Stimulated activated CD4-positive, alpha-beta T cell treated with anti-CD3 and anti-CD28 coated beads, Interleukin-15, amount 100 ng/mL, for 1 hour (primary cell): ENCODE measurements around the gene STYXL1.
"Not testable (repeated sequence)": the region's sequence is repeated elsewhere in the genome, so short reads cannot be mapped to it uniquely, and the experiment has no call there.

Source experiments
- DNase-seq, 2 donors: peaks; one replicate each; pipeline ENCODE4 v3.0.0-alpha.2; 2020; ENCODE audit warnings: low read depth in 1 of 2, low spot score in 1 of 2

Gene STYXL1

DNA sequence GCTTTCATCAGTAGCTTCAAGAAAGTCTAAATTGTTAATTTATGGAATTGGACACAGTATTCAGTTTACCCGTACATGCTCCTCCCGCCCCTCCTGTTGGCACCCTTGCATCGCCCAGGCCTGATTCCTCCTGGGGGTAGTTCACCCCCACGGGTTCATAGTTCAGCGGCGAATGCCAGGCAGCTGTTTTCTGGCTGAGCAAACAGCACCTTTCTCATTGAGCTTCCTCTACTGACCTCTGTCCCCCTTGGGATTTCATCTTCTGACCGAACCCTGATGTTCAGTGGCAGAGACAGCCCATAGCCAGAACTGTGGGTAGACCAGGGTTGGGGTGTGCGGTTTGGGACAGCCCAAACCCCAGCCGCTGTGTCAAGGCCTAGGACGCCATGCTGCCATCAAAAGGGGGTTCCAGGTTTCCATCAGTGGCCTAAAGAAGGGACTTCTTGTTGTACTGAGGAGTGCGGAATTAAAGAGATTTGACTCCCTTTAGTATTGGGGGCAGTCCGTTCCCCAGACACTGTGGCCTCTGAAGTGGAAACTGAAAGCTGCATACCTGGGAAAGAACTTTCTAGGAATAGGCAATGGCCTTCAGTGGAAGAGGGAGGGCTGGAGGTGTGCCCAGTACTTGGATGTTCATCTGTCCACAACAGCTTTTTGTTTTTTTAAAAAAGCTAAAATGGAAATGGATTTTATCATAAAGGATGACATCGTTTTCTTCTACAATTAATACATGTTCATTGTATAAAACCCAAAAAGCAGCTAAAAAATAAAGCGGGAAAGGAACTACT lies 19.1 kb upstream of the STYXL1 start:
- DNase-seq = no peak

- DNase-seq = no peak
Observed at GRCh38 chr7:76065016-76065612, 17.3 kb upstream of the STYXL1 start.

DNA sequence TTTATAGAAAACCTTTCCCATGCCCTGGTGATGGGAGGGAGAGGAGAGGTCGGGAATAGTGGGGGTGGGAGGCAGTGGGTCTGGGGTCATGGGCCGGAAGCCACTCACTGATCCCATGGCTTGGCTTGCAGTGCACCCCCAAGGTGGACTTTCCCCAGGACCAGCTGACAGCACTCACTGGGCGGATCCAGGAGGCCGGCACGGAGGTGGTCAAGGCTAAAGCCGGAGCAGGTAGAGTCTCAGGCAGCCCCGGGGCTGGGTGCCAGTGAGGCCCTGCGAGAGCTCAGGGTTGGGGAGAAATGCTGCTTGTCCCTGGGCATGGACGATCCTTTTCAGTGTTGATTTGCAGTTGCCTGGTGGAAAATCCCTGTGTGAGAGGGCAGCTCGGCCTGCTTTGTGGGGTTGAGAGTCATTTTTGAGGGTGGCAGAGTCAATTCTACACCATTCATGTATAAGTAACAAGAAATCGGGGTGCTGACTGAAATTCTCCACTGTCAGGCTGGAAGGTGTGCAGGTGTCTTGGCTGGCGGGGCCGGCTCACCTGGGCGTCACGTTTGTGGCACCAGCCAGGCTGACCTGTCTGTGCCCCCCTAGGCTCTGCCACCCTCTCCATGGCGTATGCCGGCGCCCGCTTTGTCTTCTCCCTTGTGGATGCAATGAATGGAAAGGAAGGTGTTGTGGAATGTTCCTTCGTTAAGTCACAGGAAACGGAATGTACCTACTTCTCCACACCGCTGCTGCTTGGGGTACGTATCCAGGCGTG lies 16.6 kb upstream of the STYXL1 start:
- no peak for DNase-seq

DNA sequence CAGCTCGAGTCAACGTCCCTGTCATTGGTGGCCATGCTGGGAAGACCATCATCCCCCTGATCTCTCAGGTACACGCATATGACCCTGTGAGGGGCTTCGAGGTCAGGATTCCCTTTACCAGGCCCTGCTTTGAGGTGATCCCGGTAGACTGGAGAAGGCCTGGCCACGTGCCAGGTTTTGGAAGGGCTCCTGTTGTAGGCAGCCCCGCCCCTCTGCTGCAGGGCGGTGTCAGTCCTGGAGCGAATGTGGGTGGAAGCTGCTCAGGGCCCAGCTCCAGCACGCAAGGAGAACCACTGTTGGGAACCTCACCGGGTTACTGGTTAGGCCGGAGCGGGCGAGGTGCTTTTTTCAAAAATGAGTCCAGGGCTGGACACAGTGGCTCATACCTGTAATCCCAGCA lies 15.7 kb upstream of the STYXL1 start:
- no peak for DNase-seq

DNA sequence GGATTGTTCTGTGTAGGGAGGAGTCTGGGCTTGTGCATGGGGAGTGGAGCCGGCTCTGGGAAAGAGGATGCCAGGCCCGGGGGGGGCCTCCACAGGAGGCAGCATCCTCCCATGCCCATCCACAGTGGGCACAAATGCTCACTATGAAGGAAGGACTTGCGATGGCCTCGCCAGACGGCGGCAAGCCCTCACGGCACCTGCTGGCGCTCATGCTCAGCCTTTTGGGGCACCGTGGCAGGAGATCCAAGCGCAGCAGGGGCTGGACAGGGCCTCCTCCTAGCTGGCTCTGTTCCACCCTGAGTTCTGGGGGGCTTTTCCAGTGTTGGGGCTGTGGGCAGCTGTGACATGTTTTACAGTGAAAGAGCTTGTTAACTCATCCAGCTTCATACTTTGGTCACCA lies 15.3 kb upstream of the STYXL1 start:
- no peak for DNase-seq

DNA sequence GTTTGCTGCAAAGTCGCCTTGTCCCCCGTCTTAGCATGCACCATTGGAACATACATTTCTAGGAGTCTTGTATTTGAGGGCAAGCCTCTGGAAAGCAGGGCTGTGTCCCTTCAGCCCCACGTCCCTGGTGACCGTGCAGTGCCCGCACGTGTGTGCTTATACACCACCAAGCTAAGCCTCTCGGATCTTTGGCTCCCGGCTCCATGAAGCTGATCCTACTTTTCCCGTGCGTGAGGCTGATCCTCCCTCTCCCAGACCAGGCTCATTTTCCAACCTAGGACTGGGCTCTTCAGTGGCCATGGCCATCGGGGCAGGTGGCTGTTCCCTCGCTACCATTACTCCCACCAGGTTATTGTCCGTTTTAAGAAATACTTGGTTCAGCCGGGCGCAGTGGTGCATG lies 14.5 kb upstream of the STYXL1 start:
- no peak for DNase-seq

DNA sequence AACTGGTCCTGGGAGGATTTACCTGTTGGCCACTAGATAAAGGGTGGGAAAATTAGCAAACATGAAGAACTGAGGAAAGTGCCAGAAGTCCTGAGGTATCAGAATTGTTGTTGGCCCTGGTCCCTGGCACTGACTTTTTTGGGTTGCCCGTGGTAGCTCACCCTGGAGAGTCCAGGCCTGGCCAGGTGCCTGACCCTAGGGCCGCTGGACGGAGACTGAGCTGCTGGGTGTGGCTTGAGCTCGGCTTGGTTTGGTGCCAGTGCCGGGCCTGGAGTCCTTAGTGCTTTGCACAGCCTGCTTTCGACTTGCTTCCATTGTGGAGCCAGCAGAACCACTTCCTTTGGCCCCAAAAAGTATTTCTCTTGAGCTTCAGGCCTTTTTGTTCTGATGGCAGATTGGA lies 13.0 kb upstream of the STYXL1 start:
- DNase-seq = no peak

GRCh38 chr7:76058745-76059144 lies 10.9 kb upstream of the STYXL1 start:
- not testable (repeated sequence) for DNase-seq

DNA sequence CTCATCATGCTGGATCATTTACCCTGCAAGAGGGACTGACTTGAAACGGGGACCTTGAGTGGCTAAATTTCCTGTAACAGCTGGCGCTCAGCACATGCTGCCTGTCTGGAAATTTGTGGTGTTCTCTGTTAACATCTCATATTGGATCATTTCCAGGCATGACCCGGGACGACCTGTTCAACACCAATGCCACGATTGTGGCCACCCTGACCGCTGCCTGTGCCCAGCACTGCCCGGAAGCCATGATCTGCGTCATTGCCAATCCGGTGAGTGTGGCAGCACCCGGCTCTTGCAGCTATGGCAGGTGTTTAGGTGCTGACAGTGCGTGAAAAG lies 10.0 kb upstream of the STYXL1 start:
- DNase-seq = no peak

GRCh38 chr7:76057103-76057812 lies 9.5 kb upstream of the STYXL1 start:
- DNase-seq = no peak

DNA sequence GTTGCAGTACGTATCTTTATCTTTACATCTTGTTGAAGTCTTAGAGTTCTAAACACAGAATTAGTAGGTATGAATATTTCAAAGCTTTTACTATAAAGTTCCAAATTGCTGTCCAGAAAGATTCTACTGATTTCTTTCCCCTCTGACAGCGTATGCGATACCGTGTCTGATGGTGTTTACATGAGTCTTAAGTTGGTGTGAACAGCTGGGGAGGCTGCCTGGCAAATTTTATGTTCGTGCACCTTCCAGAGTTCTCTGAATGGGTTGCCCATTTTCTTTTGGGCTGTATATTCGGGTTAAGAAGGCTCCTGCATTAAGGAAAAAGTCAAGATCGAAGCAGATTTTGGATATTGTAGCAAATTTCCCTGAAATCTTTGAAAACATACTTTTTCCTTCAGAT lies 8.4 kb upstream of the STYXL1 start:
- no peak for DNase-seq

DNA sequence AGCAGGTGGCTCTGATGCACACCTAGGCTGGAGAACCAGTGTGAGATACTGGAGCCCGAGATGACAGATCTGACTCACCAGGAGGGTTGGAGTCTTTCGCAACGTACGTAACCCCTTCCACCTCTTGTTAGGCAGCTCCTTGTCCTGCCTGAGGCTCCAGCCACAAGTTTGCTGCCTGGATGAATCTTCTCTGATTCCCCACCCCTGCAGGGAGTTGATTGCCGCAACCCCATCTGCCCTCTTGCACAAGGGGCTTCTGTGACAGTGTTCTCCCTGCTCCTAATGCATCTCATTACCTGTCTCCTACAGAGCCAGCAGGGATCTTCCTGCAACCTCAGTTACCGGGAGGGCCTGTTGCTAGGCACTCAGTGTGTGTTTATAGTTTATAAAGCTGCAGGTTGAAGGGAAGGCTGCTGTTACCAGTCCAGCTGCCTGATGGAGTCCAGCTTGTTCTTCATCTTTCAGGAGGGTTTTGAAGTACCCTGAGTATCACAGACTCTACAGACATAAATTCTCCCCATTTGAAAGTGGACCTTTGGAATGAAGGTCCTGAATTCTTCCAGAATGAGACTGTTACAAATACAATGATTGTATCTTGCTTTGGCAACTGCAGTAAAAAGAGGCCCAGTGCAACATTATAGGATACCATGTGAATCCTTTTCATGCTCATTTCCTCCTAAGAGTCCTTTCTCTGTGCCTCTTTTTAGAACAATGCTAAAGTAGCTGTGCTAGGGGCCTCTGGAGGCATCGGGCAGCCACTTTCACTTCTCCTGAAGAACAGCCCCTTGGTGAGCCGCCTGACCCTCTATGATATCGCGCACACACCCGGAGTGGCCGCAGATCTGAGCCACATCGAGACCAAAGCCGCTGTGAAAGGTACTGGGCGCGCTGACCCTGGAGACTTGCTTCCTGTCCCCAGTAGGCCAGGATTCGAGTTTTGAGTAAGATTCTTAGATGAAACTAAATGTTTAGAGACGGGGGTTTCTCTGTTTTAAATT lies 6.6 kb upstream of the STYXL1 start:
- no peak for DNase-seq

GRCh38 chr7:76053461-76053860 lies 5.7 kb upstream of the STYXL1 start:
- DNase-seq = no peak

- DNase-seq = not testable (repeated sequence)
Observed at GRCh38 chr7:76052681-76053080, 4.9 kb upstream of the STYXL1 start.

DNA sequence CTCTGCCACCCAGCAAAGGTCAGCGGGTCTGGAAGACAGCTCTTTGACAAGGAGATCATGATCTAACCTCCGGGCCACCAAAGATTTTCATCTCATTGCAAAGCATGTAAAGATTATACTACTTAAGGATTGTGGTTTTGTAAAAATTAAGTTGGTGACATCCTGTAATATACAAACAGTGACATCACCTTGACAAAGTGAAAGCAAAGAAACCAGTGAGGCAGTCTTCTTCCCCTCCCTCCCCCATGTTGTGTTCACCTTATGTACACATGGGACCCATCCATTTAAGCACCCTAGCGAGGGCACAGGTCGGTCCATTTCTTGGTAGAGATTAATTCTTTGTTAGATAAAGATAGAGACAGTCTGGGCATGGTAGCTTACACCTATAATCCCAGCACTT lies 4.0 kb upstream of the STYXL1 start:
- no peak for DNase-seq

DNA sequence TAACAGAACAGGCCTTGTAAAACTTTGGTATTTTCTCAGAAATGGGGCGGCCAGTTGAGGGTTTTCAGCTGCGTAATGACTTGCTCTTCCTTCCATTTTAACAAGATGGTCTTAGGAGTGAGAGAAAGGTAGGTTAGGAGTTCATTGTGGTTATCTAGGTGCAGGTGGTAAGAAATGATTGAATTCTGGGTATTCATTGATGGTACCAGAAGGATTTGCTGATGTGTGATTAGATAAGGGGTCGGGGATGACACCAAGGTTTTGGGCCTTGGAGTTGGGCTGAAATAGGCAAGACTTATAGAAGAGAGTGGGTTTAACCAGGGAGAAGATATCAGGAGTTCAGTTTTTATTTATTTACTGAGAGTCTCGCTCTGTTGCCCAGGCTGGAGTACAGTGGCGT lies 2.7 kb upstream of the STYXL1 start:
- DNase-seq = no peak

DNA sequence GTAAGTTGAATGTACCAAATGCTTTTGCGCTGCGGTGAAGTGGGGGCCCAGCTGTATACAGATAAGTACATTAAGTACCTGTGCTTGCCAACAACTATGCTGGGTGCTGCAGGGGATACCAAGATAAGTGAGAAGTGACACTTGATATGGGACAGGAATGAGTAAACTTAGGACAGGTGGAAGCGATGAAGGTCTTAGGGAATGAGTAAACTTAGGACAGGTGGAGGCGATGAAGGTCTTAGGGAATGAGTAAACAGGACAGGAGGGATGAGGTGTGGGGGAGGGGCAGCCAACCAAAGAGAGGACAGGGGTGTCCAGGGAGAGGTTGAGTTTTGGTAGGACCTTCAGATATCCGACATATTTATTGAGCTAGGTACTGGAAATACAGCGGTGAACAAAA lies 1.5 kb upstream of the STYXL1 start:
- DNase-seq = no peak

GRCh38 chr7:76048668-76048988 lies 828 bp upstream of the STYXL1 start:
- no peak for DNase-seq

- no peak for DNase-seq
Observed at GRCh38 chr7:76047305-76047810, 442 bp downstream of the STYXL1 start.

DNA sequence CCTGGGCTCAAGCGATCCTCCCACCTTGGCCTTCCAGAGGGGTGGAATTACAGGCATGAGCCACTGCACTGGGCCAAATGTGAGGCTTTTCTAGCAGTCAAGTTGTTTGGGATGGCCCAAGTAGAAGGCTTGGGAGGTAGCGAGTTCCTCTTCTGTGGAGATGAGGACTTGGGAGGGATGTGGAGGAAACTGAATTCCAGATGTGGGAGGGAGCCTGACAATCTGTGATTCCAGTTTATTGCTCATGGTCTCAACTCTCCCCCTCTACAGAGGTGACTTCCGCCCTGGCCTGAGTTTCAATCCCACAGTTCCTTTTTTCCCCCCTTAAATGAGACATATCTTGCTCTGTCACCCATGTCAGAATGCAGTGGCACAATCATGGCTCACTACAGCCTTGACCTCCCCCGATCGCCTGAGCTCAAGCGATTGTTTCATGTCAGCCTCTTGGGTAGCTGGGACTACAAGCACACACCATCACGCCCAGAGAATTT lies 3.4 kb downstream of the STYXL1 start:
- DNase-seq = no peak
